HG02973 (cell line): ENCODE results near the gene STIM2.
"Not testable (repeated sequence)": the region's sequence is repeated elsewhere in the genome, so short reads cannot be mapped to it uniquely, and the experiment has no call there.

Experiments used
- ATAC-seq: cut with Tn5 transposase; IDR thresholded peaks from one replicate; pipeline ENCODE4 v1.9.1; 2021; ENCODE audit warnings: moderate library complexity; ENCODE audit not compliant: unreplicated experiment

Gene STIM2

GRCh38 chr4:26947318-26947717 lies 86.7 kb downstream of the STIM2 start:
- ATAC-seq = no peak

- no peak for ATAC-seq
Observed at GRCh38 chr4:26950446-26950845, 89.8 kb downstream of the STIM2 start.

- no peak for ATAC-seq
Observed at GRCh38 chr4:26952891-26953290, 92.2 kb downstream of the STIM2 start.

- no peak for ATAC-seq
Observed at GRCh38 chr4:26953366-26953765, 92.7 kb downstream of the STIM2 start.

- ATAC-seq = no peak
Observed at GRCh38 chr4:26953770-26954423, 93.3 kb downstream of the STIM2 start.

- no peak for ATAC-seq
Observed at GRCh38 chr4:26955241-26955640, 94.6 kb downstream of the STIM2 start.

GRCh38 chr4:26958925-26959653 lies 98.4 kb downstream of the STIM2 start:
- no peak for ATAC-seq

- ATAC-seq = no peak
Observed at GRCh38 chr4:26959654-26960047, 99.0 kb downstream of the STIM2 start.

GRCh38 chr4:26962720-26963119 lies 102.1 kb downstream of the STIM2 start:
- no peak for ATAC-seq

GRCh38 chr4:26964512-26964911 lies 103.9 kb downstream of the STIM2 start:
- peak; percentile 13 for ATAC-seq

- ATAC-seq = peak; percentile 69
Observed at GRCh38 chr4:26964994-26965393, 104.4 kb downstream of the STIM2 start.

GRCh38 chr4:26975464-26976181 lies 115.0 kb downstream of the STIM2 start:
- not testable (repeated sequence) for ATAC-seq

GRCh38 chr4:26978387-26979053 lies 117.9 kb downstream of the STIM2 start:
- ATAC-seq = no peak

- ATAC-seq = no peak
Observed at GRCh38 chr4:26984896-26985295, 124.3 kb downstream of the STIM2 start.

- ATAC-seq = peak; percentile 82
Observed at GRCh38 chr4:26985873-26986272, 125.2 kb downstream of the STIM2 start.

GRCh38 chr4:26987191-26987590 lies 126.5 kb downstream of the STIM2 start:
- ATAC-seq = no peak

- no peak for ATAC-seq
Observed at GRCh38 chr4:26991057-26991456, 130.4 kb downstream of the STIM2 start.

GRCh38 chr4:26992657-26993361 lies 132.2 kb downstream of the STIM2 start:
- ATAC-seq = peak; percentile 93

GRCh38 chr4:26993539-26993938 lies 132.9 kb downstream of the STIM2 start:
- ATAC-seq = no peak

GRCh38 chr4:26993967-26994366 lies 133.3 kb downstream of the STIM2 start:
- ATAC-seq = no peak

GRCh38 chr4:26995316-26995715 lies 134.7 kb downstream of the STIM2 start:
- ATAC-seq = no peak
